GM18517 (cell line): ENCODE results near the gene ITPK1.

Experiments
- ATAC-seq: cut with Tn5 transposase; IDR thresholded peaks from one replicate; pipeline ENCODE4 v1.9.1; 2021; ENCODE audit warnings: mild to moderate bottlenecking, moderate library complexity; ENCODE audit not compliant: unreplicated experiment

The ITPK1 gene

GRCh38 chr14:93045965-93046704 is 69.6 kb downstream of the ITPK1 start:
- no peak for ATAC-seq

GRCh38 chr14:93045211-93045674 is 70.5 kb downstream of the ITPK1 start:
- no peak for ATAC-seq

DNA sequence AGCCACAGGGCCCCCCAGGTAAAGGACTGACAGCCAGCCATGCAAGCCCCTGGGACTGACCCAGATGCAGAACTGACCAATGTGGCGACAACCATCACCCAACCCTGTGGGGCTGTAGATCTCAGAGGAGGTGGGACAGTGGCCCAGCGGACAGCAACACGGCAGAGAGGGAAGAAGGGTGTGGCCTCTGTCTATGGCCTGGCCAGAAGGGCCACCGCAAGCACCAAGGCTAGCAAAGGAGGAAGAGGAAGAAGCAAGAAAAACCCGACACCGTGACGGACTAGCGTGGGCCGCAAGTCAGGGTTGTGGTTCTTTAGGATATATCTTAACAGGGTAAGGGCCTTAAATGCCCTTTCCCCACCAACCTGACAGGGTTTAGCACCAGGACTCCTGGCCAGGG is 71.2 kb downstream of the ITPK1 start:
- ATAC-seq = no peak

- no peak for ATAC-seq
Measured at GRCh38 chr14:93044121-93044520, 71.6 kb downstream of the ITPK1 start.

GRCh38 chr14:93042968-93043940 is 72.5 kb downstream of the ITPK1 start:
- no peak for ATAC-seq

DNA sequence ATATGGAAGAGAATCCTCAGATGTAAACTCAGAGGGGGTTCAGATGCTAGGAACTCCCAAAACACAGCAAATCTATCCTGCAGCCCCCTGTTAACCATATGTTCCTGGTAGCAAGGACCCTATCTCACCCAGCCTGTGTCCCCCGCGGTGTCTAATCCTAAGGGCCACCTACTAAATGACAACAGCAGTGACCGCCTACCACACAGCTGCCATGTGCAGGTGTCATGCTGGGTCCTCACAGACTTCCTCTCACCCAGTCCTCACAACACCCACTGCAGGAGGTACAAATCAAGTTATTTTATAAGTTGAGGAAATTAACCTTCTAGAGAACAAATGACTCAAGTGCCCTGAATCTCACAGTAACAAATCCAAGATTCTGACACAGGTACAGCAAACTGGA is 73.9 kb downstream of the ITPK1 start:
- no peak for ATAC-seq

DNA sequence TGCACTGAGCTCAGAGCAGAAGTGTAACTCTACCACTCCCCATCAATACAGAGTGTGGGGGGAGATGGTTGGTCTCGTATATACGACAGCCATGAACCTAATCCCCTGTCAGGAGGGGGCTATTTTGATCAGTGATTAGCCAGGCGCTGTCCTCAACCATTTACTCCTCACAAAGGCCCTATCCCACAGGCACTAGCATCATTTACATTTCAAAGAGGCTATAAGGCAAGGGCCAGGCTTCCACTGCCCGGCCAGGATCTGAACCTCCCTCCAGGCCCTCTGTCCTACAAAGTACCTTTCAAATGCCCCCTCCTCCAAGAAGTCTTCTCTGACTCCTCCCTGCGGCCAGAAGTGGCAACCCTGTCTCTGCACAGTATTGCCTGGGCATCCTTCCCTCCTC is 74.7 kb downstream of the ITPK1 start:
- ATAC-seq = no peak

DNA sequence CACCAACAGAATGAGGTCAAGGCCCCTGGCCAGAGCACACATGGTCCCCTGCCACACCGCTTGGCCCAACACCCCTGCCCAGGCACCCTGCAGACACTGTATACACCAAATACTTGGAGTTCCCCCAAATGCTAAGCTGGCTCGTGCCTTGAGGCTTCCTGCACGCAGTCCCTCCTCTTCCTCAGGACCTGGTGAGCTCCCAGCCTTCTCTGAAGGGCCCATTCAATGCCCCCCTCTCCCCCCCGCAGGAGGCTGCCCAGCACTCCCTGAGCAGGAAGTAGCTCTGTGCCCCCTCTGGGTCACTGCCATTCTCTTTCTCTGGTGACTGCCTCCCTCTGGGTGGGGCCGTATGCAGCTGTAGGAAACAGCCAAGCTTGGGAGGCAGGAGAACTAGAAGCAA is 75.3 kb downstream of the ITPK1 start:
- no peak for ATAC-seq

DNA sequence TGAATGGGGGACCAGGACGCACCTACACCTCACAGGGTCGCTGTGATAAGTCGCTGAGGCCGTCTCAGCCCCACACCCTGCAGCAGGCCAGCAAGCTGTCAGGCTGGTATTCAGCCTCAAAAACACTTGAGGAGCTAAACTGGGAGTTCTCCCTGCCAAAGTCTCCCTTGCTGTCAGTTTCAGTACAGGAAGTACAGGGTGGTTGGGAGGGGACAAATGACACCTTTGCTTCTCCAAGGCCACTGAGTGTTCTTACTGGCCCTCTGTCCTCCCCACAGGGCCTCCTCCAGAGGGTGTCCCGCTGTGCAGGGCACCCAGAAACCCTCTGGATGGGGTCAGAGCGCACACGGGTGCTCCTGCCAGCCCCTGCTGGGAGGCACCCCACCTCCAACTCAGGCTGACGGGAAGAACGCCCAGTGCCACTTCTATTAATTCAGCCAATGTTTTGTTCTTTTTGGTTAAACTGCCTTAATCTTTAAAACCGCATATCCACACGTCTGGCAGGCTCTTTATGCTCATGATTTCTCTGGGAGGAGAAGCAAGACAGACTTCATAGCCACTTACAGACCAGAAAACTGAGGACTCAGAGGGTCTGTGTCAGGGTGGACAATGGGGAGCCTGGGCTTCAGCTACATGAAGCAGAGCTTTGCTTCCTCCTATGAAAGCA is 75.9 kb downstream of the ITPK1 start:
- ATAC-seq = no peak

DNA sequence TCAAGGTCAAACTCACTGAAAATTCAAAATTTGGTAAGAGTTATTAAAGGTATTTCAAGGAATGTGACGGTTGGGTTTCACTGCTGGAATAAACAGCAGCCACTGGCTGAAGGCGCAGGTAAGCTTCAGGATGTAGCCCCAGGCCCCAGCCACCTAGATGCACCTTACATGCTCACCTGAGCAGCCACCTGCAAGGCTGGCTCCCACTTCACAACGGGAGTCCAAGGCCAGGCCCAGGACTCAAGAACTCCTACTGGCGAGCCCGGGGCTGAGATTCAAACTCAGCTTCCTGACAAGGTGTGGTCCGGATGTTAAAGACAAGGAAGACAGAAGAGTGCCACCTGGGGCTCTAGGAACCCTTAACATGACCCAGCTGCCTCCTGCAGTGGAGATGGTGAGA is 78.4 kb downstream of the ITPK1 start:
- no peak for ATAC-seq

DNA sequence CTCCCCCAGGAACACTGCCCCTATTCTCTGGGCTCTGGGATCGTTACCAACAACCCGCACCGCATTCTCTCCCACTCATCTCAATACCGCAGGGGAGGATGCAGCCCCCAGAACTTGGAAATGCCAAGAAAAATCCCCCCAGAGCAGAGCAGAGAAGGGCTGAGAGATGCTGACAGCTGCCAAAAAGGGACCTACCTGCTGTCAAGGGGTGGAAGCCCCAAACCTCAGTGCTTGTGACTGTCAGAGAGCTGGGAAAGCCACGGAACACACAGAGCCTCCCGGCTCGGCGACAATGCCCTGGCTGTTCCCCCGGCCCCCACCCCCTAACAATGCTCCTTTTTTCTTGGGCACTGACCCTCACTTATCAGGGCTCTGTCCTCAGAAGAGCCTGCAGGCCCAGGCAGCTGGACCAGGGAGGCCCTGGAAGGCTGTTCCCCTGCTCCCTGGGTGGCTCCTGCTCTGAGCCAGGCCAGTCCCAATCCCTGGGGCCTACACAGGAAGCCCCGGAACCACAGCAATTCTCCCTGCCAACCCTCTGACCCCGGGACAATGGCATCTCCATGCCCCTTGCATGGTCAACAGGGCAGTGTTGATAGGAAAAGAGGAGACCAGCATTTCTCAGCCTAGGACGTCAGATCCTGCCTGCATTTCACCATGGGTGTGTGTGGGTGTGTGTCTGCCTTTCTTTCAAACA is 78.9 kb downstream of the ITPK1 start:
- ATAC-seq = no peak

GRCh38 chr14:93035917-93036651 is 79.6 kb downstream of the ITPK1 start:
- ATAC-seq = no peak

GRCh38 chr14:93035585-93035916 is 80.2 kb downstream of the ITPK1 start:
- ATAC-seq = no peak

DNA sequence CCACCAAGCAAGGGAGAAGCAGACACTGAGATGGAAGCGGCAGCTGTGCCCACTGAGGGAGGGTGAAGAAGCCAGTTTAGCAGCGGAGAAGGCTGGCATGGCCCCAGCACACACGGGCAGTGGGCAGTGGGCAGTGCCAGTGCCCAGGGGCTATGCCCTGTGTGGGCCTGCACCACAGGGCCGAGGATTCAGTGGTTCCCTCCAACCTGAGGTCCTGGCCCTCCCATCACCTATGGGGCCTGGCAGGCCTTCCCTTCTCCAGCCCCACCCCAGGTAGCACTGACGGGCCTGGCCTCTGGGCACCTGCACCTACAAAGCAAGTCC is 81.1 kb downstream of the ITPK1 start:
- ATAC-seq = no peak

DNA sequence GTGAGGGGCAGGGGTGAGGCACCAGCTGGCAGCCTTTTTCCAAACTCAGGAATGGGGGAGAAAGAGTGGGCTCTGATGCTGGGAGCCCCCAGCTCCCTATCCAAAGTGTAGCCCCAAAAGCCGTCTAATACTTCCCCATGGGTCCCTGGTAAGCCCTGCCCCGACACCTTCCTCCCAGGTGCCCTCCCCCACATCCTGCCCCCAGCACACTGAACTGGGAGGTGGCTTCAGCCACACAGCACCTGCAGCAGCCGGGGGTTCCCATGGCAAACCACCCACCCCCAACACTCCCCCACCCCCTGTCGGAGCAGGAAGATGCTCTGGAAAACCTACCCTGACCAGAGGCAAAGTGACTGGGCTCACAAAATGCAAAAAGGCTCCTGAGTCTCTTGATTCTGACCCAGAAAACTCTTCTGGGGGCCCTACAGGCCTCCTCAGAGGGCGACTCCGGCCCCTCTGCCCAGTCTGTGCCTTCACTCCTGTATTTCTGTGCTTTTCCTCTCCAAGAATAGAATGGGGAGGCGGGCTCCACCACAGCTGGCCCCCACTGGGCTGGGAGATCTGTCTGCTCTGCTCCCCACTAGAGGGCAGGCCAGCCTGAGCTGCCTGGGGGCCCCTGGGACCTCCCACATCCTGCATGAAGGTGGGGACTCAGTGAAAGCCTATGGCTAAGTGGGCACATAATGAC is 81.6 kb downstream of the ITPK1 start:
- ATAC-seq = peak; percentile 57

DNA sequence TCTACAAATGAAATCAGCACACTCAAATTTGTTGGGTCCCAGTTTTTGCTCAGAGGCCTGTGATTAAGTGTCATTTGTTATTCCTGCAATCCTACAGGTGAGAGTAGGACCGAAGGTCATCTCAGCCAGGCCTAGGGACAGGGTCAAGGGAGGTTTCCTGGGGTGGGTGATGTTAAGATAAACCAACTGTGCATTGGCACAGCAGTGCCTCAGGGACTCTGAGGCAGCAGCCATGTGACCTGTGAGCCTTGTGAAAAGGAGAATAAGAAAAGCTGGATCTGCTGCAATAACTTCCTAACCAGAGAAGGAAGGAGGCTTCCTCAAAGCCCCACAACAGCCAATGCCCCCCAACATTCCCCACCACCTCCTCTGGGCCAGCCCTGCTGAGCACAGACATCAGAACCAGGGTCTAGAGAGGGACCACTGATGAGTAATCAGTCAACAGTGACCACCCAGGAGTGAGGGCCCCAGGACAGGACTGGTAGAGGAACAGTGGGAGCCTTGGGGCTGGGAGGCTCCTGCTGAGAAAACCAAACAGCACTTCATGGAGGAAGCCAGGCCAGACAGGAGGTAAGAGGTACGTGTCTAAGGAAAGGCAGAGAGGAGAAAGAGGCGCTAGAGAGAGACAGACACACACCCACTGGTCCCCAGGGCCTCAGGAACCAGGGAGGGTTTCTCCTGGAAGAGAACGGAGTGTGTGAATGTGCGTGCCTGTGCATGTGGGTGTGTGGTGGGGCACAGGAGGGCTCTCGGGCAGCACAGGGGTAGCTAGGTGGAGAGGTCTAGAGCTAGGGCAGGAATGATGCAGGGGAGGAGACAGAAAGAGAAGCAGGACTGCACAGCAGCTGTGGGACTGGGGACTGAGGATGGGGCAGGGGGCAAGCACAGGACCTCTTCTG is 82.4 kb downstream of the ITPK1 start:
- no peak for ATAC-seq

DNA sequence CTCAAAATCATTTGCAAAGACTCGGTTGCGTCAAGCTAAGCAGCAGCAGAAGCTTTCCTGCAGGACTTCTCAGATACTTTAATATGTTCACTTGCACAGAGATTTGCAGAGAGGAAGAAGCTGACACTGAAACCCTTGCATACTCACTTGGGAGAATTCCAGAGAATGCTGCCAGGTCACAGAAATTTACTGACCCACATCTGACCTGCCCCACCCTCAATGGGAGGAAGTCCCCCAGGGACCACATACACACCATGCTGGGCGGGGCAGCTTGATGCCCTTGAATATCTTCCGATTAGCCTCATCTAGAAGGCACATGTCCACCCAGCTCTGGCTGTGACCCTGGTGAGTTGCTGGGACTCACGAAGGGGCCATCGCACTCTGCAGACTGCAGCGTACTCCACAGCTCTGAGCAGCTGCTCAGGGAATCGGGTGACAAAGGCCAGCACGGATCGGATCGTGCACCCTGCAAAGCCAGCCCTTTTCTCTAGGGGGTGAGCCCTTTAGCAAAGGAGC is 83.2 kb downstream of the ITPK1 start:
- ATAC-seq = no peak

DNA sequence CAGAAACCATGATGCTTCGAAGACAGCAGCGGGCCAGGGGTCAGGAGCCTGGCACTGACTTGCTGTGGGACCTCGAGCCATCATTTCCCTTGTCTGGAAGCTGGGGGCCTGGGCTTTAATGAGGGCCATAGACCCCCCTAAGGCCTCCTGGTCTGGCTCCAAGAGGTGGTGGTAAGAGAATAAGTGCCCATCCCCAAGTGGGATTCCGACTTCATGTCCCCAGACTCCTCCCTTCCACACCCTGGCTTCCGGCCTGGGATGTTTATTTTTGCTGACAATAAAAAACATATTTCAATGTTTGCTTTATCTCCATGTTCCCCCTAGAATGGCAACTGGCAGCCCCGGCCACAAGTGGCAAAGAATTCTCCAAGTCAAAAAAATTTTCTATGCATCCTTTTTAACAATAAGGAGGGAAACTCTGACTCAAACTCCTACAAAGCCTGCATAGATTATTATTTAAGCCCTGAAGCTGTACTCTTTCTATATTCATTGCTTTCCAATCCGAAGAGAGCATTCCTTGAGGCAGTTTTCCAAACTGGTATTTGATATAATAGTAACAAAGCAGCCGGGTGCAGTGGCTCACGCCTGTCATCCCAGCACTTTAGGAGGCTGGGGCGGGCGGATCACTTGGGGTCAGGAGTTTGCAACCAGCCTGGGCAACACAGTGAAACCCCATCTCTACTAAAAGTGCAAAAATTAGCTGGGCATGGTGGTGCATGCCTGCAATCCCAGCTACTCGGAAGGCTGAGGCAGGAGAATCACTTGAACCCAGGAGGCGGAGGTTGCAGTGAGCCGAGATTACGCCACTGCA is 84.0 kb downstream of the ITPK1 start:
- no peak for ATAC-seq
